HEK293 (cell line): ENCODE results near the gene SLC9A2.

ENCODE experiments used
- CTCF ChIP-seq: fragments of 450-650 bp; formaldehyde crosslinking; IDR thresholded peaks from 2 replicates; pipeline ENCODE4 v1.5.1; 2016; ENCODE audit warnings: missing biosample characterization, missing genetic modification characterization
- ZBTB7A ChIP-seq: fragments of 450-650 bp; formaldehyde crosslinking; IDR thresholded peaks from 2 replicates; pipeline ENCODE4 v1.5.1; 2016; ENCODE audit warnings: low read depth, missing biosample characterization, missing genetic modification characterization
- ZNF18 ChIP-seq: fragments of 450-650 bp; formaldehyde crosslinking; IDR thresholded peaks from 2 replicates; pipeline ENCODE4 v1.5.1; 2016; ENCODE audit warnings: missing biosample characterization, missing genetic modification characterization
- ZNF324 ChIP-seq: fragments of 450-650 bp; formaldehyde crosslinking; IDR thresholded peaks from 2 replicates; pipeline ENCODE4 v1.5.1; 2016; ENCODE audit warnings: missing biosample characterization, missing genetic modification characterization
- ZNF510 ChIP-seq: fragments of 450-650 bp; formaldehyde crosslinking; IDR thresholded peaks from 2 replicates; pipeline ENCODE4 v1.5.1; 2018; ENCODE audit warnings: mild to moderate bottlenecking, missing genetic modification characterization, missing biosample characterization; ENCODE audit not compliant: insufficient replicate concordance
- ZNF544 ChIP-seq: fragments of 450-650 bp; formaldehyde crosslinking; IDR thresholded peaks from 2 replicates; pipeline ENCODE4 v1.5.0; 2017; ENCODE audit warnings: missing biosample characterization, missing genetic modification characterization
- ZNF624 ChIP-seq: fragments of 450-650 bp; formaldehyde crosslinking; IDR thresholded peaks from 2 replicates; pipeline ENCODE4 v1.5.1; 2017; ENCODE audit warnings: missing biosample characterization, missing genetic modification characterization
- ZNF626 ChIP-seq: fragments of 450-650 bp; sonication (Bioruptor Pico); formaldehyde crosslinking; IDR thresholded peaks from 2 replicates; pipeline ENCODE4 v1.5.1; 2018; ENCODE audit warnings: missing biosample characterization, missing genetic modification characterization, inconsistent platforms
- TF ChIP-seq, protein P1 (sequence below): fragments of 450-650 bp; formaldehyde crosslinking; IDR thresholded peaks from 2 replicates; pipeline ENCODE4 v1.5.1; 2017; ENCODE audit warnings: missing biosample characterization, mild to moderate bottlenecking, missing genetic modification characterization, moderate library complexity

DNA sequence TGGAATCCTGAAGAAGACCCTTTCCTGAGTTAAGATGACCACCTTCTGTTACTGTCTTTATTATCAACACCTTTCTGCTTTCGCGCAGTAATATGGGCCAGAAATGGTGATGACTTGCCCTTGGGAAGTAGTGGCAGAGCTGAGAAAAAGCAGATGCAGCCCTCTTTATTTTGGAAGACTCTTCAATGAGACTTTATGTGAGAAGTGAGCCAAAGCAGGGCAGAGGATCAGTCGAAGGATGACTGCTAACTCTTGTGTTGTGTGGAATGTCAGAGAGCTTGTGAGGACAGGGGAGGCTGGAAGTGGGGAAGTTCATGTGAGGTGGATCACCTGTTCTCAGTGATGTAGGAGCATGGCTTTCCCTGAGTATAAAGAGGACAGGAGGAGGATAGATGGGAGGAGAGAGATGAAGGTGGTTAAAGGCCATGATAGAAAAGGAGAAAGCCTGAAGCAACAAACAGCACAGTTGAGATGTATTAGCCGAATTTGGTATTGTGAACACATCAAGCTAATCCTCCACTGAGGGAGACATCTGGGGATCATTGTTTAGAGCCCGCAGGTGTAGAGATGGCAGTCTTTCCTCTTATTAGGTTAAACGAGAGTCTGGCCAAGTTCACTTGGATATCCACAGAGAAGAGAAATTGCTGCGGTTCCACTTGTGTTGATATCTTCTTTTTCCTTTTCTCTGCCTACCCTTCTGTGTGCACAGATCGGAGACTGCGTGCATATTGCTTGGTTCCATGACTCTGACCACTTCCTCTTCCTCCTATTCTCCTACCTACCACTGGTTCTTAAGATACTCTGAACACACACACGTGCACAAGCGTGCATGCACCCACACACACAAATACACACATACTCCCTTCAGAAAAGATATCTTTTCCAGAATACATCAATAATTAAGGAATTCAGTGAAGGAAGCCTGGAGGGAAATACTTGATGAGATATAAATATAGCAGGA lies 67.4 kb downstream of the SLC9A2 start:
- TF ChIP-seq ZNF18 (tag by site-specific recombination): no peak
- no peak for TF ChIP-seq ZNF624
- no peak for TF ChIP-seq ZNF510 (tag by site-specific recombination)
- no peak for TF ChIP-seq ZBTB7A (tag by site-specific recombination)
- TF ChIP-seq, protein P1, sequence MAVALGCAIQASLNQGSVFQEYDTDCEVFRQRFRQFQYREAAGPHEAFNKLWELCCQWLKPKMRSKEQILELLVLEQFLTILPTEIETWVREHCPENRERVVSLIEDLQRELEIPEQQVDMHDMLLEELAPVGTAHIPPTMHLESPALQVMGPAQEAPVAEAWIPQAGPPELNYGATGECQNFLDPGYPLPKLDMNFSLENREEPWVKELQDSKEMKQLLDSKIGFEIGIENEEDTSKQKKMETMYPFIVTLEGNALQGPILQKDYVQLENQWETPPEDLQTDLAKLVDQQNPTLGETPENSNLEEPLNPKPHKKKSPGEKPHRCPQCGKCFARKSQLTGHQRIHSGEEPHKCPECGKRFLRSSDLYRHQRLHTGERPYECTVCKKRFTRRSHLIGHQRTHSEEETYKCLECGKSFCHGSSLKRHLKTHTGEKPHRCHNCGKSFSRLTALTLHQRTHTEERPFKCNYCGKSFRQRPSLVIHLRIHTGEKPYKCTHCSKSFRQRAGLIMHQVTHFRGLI (tag by site-specific recombination): no peak
- no peak for TF ChIP-seq CTCF (tag by site-specific recombination)
- no peak for TF ChIP-seq ZNF626 (tag by site-specific recombination)
- no peak for TF ChIP-seq ZNF544 (tag by site-specific recombination)
- no peak for TF ChIP-seq ZNF324
